ENCODE data around the gene MACROD1. TPM values are rescaled to one million over a fixed set of nuclear protein-coding genes. Genes with fewer than 3 reads are reported as not detected.

Gene MACROD1
- total and polyA plus RNA-seq, 5 donors from 2014 or later, result 5.3 to 12.7 (median 6.5) TPM

GRCh38 chr11:64198511-64198910 lies 32.6 kb upstream of the MACROD1 start:
- Histone ChIP-seq H3K27ac (ENCODE audit: insufficient read depth, low read length, poor library complexity, severe bottlenecking) (no peak overlapping the region), H3K27me3 (ENCODE audit: control insufficient read depth, insufficient read depth, low read length) (no peaks in the 10 kb centered on the region), H3K4me3 (ENCODE audit: low read depth, low read length) (no peak overlapping the region), H3K36me3 (ENCODE audit: control insufficient read depth, insufficient read depth, low read length) (peaks cover 89% of the 10 kb centered on the region), H3K9me3 (ENCODE audit: control insufficient read depth in 2 of 2, low read length in 2 of 2) (no peaks in the 10 kb centered on the region), H3K4me1 (ENCODE audit: control insufficient read depth, insufficient read depth, low read length, poor library complexity, severe bottlenecking) (no peaks in the 10 kb centered on the region)
- H3K4me3 Mint-ChIP-seq, result no peak overlapping the region
- peaks cover 0 to 10% (median 7%) of the 10 kb centered on the region in 4 donors for H3K4me1 Mint-ChIP-seq
- H3K36me3 Mint-ChIP-seq, result peaks cover 54% of the 10 kb centered on the region
- no peak overlapping the region for H3K27ac Mint-ChIP-seq
- no peak for ATAC-seq (ENCODE audit: low read depth in 2 of 2)
- no peaks in the 10 kb centered on the region for H3K9me3 Mint-ChIP-seq
- H3K27me3 Mint-ChIP-seq, result no peaks in the 10 kb centered on the region
- no peak for DNase-seq

DNA sequence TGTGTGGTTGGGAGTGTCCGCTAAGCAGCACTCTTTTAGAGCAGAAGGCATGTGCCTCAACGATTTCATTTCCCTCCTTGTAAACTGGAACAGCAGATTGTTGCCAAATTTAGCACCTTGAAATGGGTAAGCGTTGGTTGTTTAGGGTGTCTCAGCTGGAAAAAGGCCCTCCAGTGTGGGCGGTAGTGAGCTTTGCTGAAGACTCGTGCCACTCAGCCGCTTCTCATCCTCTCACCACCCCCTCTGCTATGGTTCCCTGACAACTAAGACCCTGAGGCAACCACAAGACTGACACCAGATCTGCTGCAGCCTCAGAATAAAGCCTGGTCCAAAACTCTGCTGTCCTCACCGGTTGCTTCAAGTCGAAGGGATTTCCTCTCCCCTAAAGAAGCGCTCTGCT lies 30.7 kb upstream of the MACROD1 start:
- no peak for ATAC-seq (ENCODE audit: low read depth in 2 of 2)
- H3K27ac Mint-ChIP-seq, result peak overlapping the region in 2 of 3 donors; percentile 36 to 44
- no peaks in the 10 kb centered on the region for H3K27me3 Mint-ChIP-seq
- Histone ChIP-seq H3K36me3 (ENCODE audit: control insufficient read depth, insufficient read depth, low read length) (peaks cover 83% of the 10 kb centered on the region), H3K27ac (ENCODE audit: insufficient read depth, low read length, poor library complexity, severe bottlenecking) (no peak overlapping the region), H3K4me3 (ENCODE audit: low read depth, low read length) (no peak overlapping the region), H3K27me3 (ENCODE audit: control insufficient read depth, insufficient read depth, low read length) (no peaks in the 10 kb centered on the region), H3K9me3 (ENCODE audit: control insufficient read depth in 2 of 2, low read length in 2 of 2) (no peaks in the 10 kb centered on the region), H3K4me1 (ENCODE audit: control insufficient read depth, insufficient read depth, low read length, poor library complexity, severe bottlenecking) (no peaks in the 10 kb centered on the region)
- H3K36me3 Mint-ChIP-seq, result peaks cover 41% of the 10 kb centered on the region
- H3K4me1 Mint-ChIP-seq, result peaks cover 0 to 11% (median 8%) of the 10 kb centered on the region in 4 donors
- no peak for DNase-seq
- no peak overlapping the region for H3K4me3 Mint-ChIP-seq
- H3K9me3 Mint-ChIP-seq, result no peaks in the 10 kb centered on the region

GRCh38 chr11:64192434-64192833 lies 26.5 kb upstream of the MACROD1 start:
- peaks cover 18% of the 10 kb centered on the region for H3K4me1 ChIP-seq (ENCODE audit: control insufficient read depth, insufficient read depth, low read length, poor library complexity, severe bottlenecking)
- H3K9me3 ChIP-seq (ENCODE audit: control insufficient read depth in 2 of 2, low read length in 2 of 2), result no peaks in the 10 kb centered on the region
- H3K36me3 Mint-ChIP-seq, result peaks cover 28% of the 10 kb centered on the region
- no peak overlapping the region for H3K4me3 ChIP-seq (ENCODE audit: low read depth, low read length)
- no peaks in the 10 kb centered on the region for H3K27me3 ChIP-seq (ENCODE audit: control insufficient read depth, insufficient read depth, low read length)
- no peaks in the 10 kb centered on the region for H3K27me3 Mint-ChIP-seq
- H3K4me1 Mint-ChIP-seq, result peaks cover 0 to 35% (median 13%) of the 10 kb centered on the region in 4 donors
- H3K27ac ChIP-seq (ENCODE audit: insufficient read depth, low read length, poor library complexity, severe bottlenecking), result no peak overlapping the region
- DNase-seq (no peak), ATAC-seq (ENCODE audit: low read depth in 2 of 2) (no peak)
- peak overlapping the region in 1 of 3 donors; percentile 75 for H3K27ac Mint-ChIP-seq
- H3K9me3 Mint-ChIP-seq, result no peaks in the 10 kb centered on the region
- peaks cover 56% of the 10 kb centered on the region for H3K36me3 ChIP-seq (ENCODE audit: control insufficient read depth, insufficient read depth, low read length)
- peak overlapping the region in 1 of 4 donors; percentile 38 for H3K4me3 Mint-ChIP-seq

DNA sequence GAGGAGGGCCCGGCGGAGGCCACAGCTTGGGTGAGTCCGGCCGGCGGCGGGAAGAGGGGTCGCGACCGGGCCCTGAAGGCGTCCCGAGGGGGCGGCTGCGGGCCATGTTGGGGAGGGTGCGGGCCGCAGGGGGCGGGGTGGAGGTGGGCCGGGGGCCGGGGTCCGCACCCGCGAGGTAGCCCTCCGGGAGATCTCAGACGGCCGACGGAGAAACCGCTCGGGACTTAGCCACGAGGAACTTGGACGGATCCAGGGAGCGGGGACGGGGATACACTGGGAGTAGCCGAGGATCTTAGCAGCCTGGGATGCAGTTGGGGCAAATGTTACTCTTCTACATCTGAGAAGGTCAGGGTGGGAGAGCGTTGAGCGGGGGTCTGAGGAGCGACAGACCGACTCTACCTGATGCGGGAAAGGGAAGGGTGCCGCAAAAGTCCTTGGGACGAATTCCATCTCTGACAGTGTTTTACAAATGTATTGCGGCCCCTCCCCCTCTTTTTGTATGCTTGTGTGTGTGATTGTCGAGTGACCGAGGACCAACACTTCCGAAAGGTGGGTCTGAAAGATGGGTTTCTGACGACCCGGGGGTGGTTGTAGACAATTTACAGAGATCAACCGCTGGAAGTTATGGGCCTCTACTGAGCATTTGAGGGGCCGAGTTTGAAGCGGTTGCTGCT lies 20.7 kb upstream of the MACROD1 start:
- Histone ChIP-seq H3K27me3 (ENCODE audit: control insufficient read depth, insufficient read depth, low read length) (no peaks in the 10 kb centered on the region), H3K9me3 (ENCODE audit: control insufficient read depth in 2 of 2, low read length in 2 of 2) (no peaks in the 10 kb centered on the region), H3K4me1 (ENCODE audit: control insufficient read depth, insufficient read depth, low read length, poor library complexity, severe bottlenecking) (peaks cover 31% of the 10 kb centered on the region), H3K27ac (ENCODE audit: insufficient read depth, low read length, poor library complexity, severe bottlenecking) (no peak overlapping the region), H3K4me3 (ENCODE audit: low read depth, low read length) (no peak overlapping the region), H3K36me3 (ENCODE audit: control insufficient read depth, insufficient read depth, low read length) (peaks cover 6% of the 10 kb centered on the region)
- Mint-ChIP-seq H3K9me3 (no peaks in the 10 kb centered on the region), H3K36me3 (no peaks in the 10 kb centered on the region), H3K27me3 (no peaks in the 10 kb centered on the region), H3K27ac (peak overlapping the region in 1 of 3 donors; percentile 89), H3K4me1 (peaks cover 0 to 50% (median 15%) of the 10 kb centered on the region in 4 donors), H3K4me3 (no peak overlapping the region)
- ATAC-seq (ENCODE audit: low read depth in 2 of 2) (no peak), DNase-seq (peak in 2 of 3 donors; percentile 35 to 79)

GRCh38 chr11:64185693-64186491 lies 20.0 kb upstream of the MACROD1 start, which contains the start of gene STIP1:
Gene STIP1 (plus strand): TSS chr11:64186171. CDS start chr11:64186262, 91 bp downstream.
- Histone ChIP-seq H3K27me3 (ENCODE audit: control insufficient read depth, insufficient read depth, low read length) (no peaks in the 10 kb centered on the region), H3K4me3 (ENCODE audit: low read depth, low read length) (peak within 1 kb of the TSS; percentile 66), H3K9me3 (ENCODE audit: control insufficient read depth in 2 of 2, low read length in 2 of 2) (no peaks in the 10 kb centered on the region), H3K36me3 (ENCODE audit: control insufficient read depth, insufficient read depth, low read length) (peaks cover 6% of the 10 kb centered on the region), H3K27ac (ENCODE audit: insufficient read depth, low read length, poor library complexity, severe bottlenecking) (peak within 1 kb of the TSS; percentile 79), H3K4me1 (ENCODE audit: control insufficient read depth, insufficient read depth, low read length, poor library complexity, severe bottlenecking) (peaks cover 37% of the 10 kb centered on the region)
- ATAC-seq (ENCODE audit: low read depth in 2 of 2) (peak; percentile 87 to 91), DNase-seq (peak; percentile 98 to 100 (median 99))
- no peaks in the 10 kb centered on the region for H3K9me3 Mint-ChIP-seq
- H3K36me3 Mint-ChIP-seq, result no peaks in the 10 kb centered on the region
- H3K27ac Mint-ChIP-seq, result peak within 1 kb of the TSS; percentile 89 to 100 (median 98)
- H3K4me3 Mint-ChIP-seq, result peak within 1 kb of the TSS; percentile 91 to 99 (median 96)
- H3K4me1 Mint-ChIP-seq, result peaks cover 0 to 53% (median 16%) of the 10 kb centered on the region in 4 donors
- no peaks in the 10 kb centered on the region for H3K27me3 Mint-ChIP-seq

GRCh38 chr11:64185175-64185692 lies 19.3 kb upstream of the MACROD1 start:
- ATAC-seq (ENCODE audit: low read depth in 2 of 2) (no peak), DNase-seq (no peak)
- peak overlapping the region; percentile 89 to 100 (median 98) for H3K27ac Mint-ChIP-seq
- Histone ChIP-seq H3K27ac (ENCODE audit: insufficient read depth, low read length, poor library complexity, severe bottlenecking) (peak overlapping the region; percentile 79), H3K27me3 (ENCODE audit: control insufficient read depth, insufficient read depth, low read length) (no peaks in the 10 kb centered on the region), H3K4me3 (ENCODE audit: low read depth, low read length) (peak overlapping the region; percentile 66), H3K9me3 (ENCODE audit: control insufficient read depth in 2 of 2, low read length in 2 of 2) (no peaks in the 10 kb centered on the region), H3K4me1 (ENCODE audit: control insufficient read depth, insufficient read depth, low read length, poor library complexity, severe bottlenecking) (peaks cover 37% of the 10 kb centered on the region), H3K36me3 (ENCODE audit: control insufficient read depth, insufficient read depth, low read length) (peaks cover 6% of the 10 kb centered on the region)
- H3K9me3 Mint-ChIP-seq, result no peaks in the 10 kb centered on the region
- peak overlapping the region; percentile 91 to 99 (median 96) for H3K4me3 Mint-ChIP-seq
- peaks cover 0 to 49% (median 13%) of the 10 kb centered on the region in 4 donors for H3K4me1 Mint-ChIP-seq
- no peaks in the 10 kb centered on the region for H3K27me3 Mint-ChIP-seq
- H3K36me3 Mint-ChIP-seq, result no peaks in the 10 kb centered on the region

- H3K4me3 ChIP-seq (ENCODE audit: low read depth, low read length), result no peak overlapping the region
- DNase-seq, result no peak
- Mint-ChIP-seq H3K36me3 (no peaks in the 10 kb centered on the region), H3K27ac (peak overlapping the region in 1 of 3 donors; percentile 67), H3K27me3 (no peaks in the 10 kb centered on the region), H3K4me1 (peaks cover 0 to 42% (median 12%) of the 10 kb centered on the region in 4 donors), H3K9me3 (no peaks in the 10 kb centered on the region), H3K4me3 (peak overlapping the region; percentile 58 to 91 (median 70))
- H3K4me1 ChIP-seq (ENCODE audit: control insufficient read depth, insufficient read depth, low read length, poor library complexity, severe bottlenecking), result peaks cover 28% of the 10 kb centered on the region
- H3K36me3 ChIP-seq (ENCODE audit: control insufficient read depth, insufficient read depth, low read length), result peaks cover 6% of the 10 kb centered on the region
- ATAC-seq (ENCODE audit: low read depth in 2 of 2), result no peak
- H3K9me3 ChIP-seq (ENCODE audit: control insufficient read depth in 2 of 2, low read length in 2 of 2), result no peaks in the 10 kb centered on the region
- H3K27ac ChIP-seq (ENCODE audit: insufficient read depth, low read length, poor library complexity, severe bottlenecking), result no peak overlapping the region
- H3K27me3 ChIP-seq (ENCODE audit: control insufficient read depth, insufficient read depth, low read length), result no peaks in the 10 kb centered on the region
Measured at GRCh38 chr11:64183890-64184289, 18.0 kb upstream of the MACROD1 start.

Measured in CD4-positive, CD25-positive, alpha-beta regulatory T cell (primary cell).